Heart left ventricle (tissue), 16 donors: ENCODE measurements around the gene HMG20B. TPM values are rescaled to one million over a fixed set of nuclear protein-coding genes. Genes with fewer than 3 reads are reported as not detected.

Source experiments
- ATAC-seq, 4 donors: fragments of 200-7000 bp; cut with Tn5 transposase; one replicate each; pipeline ENCODE4 v1.9.1; 2020 to 2022; ENCODE audit warnings: moderate library complexity in 4 of 4, mild to moderate bottlenecking in 3 of 4, moderate number of reproducible peaks in 1 of 4
- DNase-seq, 5 donors: peaks; one replicate each; pipeline ENCODE4 v3.0.0-alpha.2; 2020
- H3K27ac ChIP-seq, 12 donors: fragments of 200-600 bp; sonication (generic) in 4 of 12; one replicate each; pipeline versions ENCODE4 v1.5.0 to v1.8.0; 2016 to 2022; ENCODE audit warnings: mild to moderate bottlenecking in 2 of 12
- H3K27me3 ChIP-seq, 9 donors: fragments of 200-600 bp; sonication (generic) in 2 of 9; one replicate each; pipeline versions ENCODE4 v1.5.1 to v1.8.0; 2016 to 2022; ENCODE audit warnings: mild to moderate bottlenecking in 3 of 9
- H3K36me3 ChIP-seq, 9 donors: fragments of 200-600 bp; sonication (generic) in 2 of 9; one replicate each; pipeline versions ENCODE4 v1.5.0 to v1.8.0; 2018 to 2022; ENCODE audit warnings: mild to moderate bottlenecking in 2 of 9
- H3K4me1 ChIP-seq, 12 donors: fragments of 200-600 bp; sonication (generic) in 4 of 12; one replicate each; pipeline versions ENCODE4 v1.5.0 to v1.8.0; 2016 to 2022; ENCODE audit warnings: mild to moderate bottlenecking in 3 of 12
- H3K4me3 ChIP-seq, 12 donors: fragments of 200-600 bp; sonication (generic) in 4 of 12; one replicate each; pipeline versions ENCODE4 v1.5.0 to v1.8.0; 2017 to 2022; ENCODE audit warnings: mild to moderate bottlenecking in 9 of 12, moderate library complexity in 4 of 12
- H3K9me3 ChIP-seq, 12 donors: fragments of 200-600 bp; sonication (generic) in 4 of 12; one replicate each; pipeline versions ENCODE4 v1.5.0 to v1.8.0; 2016 to 2022; ENCODE audit warnings: mild to moderate bottlenecking in 1 of 12
- CTCF ChIP-seq, 12 donors: fragments of 200-600 bp; sonication (generic) in 4 of 12; IDR thresholded peaks; one replicate each; pipeline versions ENCODE4 v1.5.0 to v1.8.0; 2018 to 2022; ENCODE audit warnings: antibody characterized with exemption in 12 of 12, mild to moderate bottlenecking in 5 of 12
- POLR2A ChIP-seq, 2 donors: fragments of 450-650 bp; IDR thresholded peaks; one replicate each; pipeline ENCODE4 v1.6.1; 2017; ENCODE audit warnings: antibody characterized with exemption in 2 of 2, mild to moderate bottlenecking in 2 of 2, moderate library complexity in 2 of 2
- WGBS, 4 donors: extraction: QIAGEN DNeasy Blood & Tissue Kit in 2 of 4; methylation state at CpG; one replicate each; pipeline versions ENCODE4 v1.1.5 to v1.1.7; 2013 to 2018; 5-methylcytosine and 5-hydroxymethylcytosine counted together
- intact Hi-C, 10 donors: fragments of 100-400 bp; cut with DNase I; formaldehyde crosslinking; loops; one replicate each; pipeline versions ENCODE4 v1.11.1 to v1.14.2; 2022
- polyA plus RNA-seq, 2 donors: library from polyadenylated mRNA; stranded (reverse); fragments of 200-250 nt; gene quantifications; one replicate each; pipeline ENCODE4 v1.2.3, GENCODE V29; 2013
- total RNA-seq, 9 donors: library from RNA; depleted of rRNA in 2 of 9; stranded (reverse); fragments of >200 nt in 2 of 9; fragmentation: NEBNext Ultra II Directional in 3 of 9; extraction: Animal tissue kit (Norgen Biotek cat#: 25700) in 3 of 9; gene quantifications; one replicate each; pipeline versions ENCODE4 v1.1.0 to v1.2.4, GENCODE V29; 2016 to 2023
- donor health status: ischemic (EF 13 %, LVEDD 7.1; RV severe dilation, severe dysfunction).
- donor health status: healthy with polysubstance abuse.
- donor health status: DM: no; HTN: yes; CAD: no.
- donor health status: DM: no; HTN: no; CAD: no.
- donor health status: ischemic (EF 25% LVEDD 6.9; RV normal size, moderate dysfunction).
- donor health status: ischemic (EF 25% LVEDD 5.7; RV mildly dilated, moderate dysfunction).
- donor health status: healthy.
- donor health status: DM: yes; HTN: yes; CAD: no.
- donor health status: ischemic (EF 35%, LVEDD 5.7; RV mildly dilated, moderate dysfunction).
- donor health status: nonischemic (EF 11% LVEDD 7.7; RV severe dilation, severe dysfunction).
- donor health status: DM: yes; HTN: yes; CAD: no.
- donor health status: PGD.
- donor health status: ischemic (EF 29% LVEDD 5.4; RV normal size, mild dysfunction).
- donor health status: nonischemic (EF 23%, LVEDD 6.1; RV moderate dilation, normal function).

Gene HMG20B
- total and polyA plus RNA-seq, 11 donors, result 24.8 to 68.6 (median 42.1) TPM

DNA sequence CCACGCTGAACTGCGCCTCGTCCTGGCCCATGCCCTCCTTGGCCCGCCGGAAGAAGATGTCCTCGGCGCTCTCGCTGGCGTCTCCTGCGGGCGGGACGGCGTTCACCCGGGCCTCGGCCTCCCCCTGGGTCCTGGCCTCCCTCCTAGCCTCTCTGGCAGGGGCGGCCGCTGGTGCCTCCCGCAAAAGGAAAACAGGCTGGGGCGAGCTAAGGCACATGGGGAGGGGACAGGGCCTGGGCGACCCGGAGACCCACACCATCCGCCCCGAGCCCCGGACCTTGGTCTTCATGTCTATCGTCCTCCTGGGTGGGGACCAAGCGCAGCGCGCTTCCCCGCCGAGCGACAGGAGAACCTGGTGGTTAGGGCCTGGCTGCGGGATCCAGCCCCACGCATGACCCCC, 39.6 kb downstream of the HMG20B start:
- Histone ChIP-seq H3K9me3 (no peaks in the 10 kb centered on the region), H3K27me3 (no peaks in the 10 kb centered on the region), H3K27ac (no peak overlapping the region), H3K4me1 (peaks cover 5 to 35% (median 20%) of the 10 kb centered on the region in 12 donors), H3K36me3 (peaks cover 0 to 53% (median 25%) of the 10 kb centered on the region in 9 donors), H3K4me3 (no peak overlapping the region)
- no peak for ATAC-seq
- WGBS, 4 donors, result 96 to 97% (median 97%) methylated on average over 31 to 33 of the region's 33 CpGs
- DNase-seq, result peak in 1 of 5 donors; percentile 45
- intact Hi-C loops, result loop anchor here in 2 of 10 donors (10.0 kb wide), 2 partner anchors 58 to 308 kb away; partner anchors contain the start of gene MFSD12 (in 1 of the 2)
- TF ChIP-seq CTCF (IDR thresholded peaks at IDR 0.05), result no peak
- TF ChIP-seq POLR2A (IDR thresholded peaks at IDR 0.05), result no peak

GRCh38 chr19:3612901-3613741, 40.4 kb downstream of the HMG20B start:
- Histone ChIP-seq H3K36me3 (peaks cover 0 to 56% (median 25%) of the 10 kb centered on the region in 9 donors), H3K4me3 (no peak overlapping the region), H3K4me1 (peaks cover 5 to 33% (median 19%) of the 10 kb centered on the region in 12 donors), H3K9me3 (no peaks in the 10 kb centered on the region), H3K27ac (peak overlapping the region in 1 of 12 donors; percentile 17), H3K27me3 (no peaks in the 10 kb centered on the region)
- WGBS, 4 donors, result 87 to 89% (median 88%) methylated on average over 57 to 79 of the region's 79 CpGs
- intact Hi-C loops, result loop anchor here in 2 of 10 donors (10.0 kb wide), 2 partner anchors 58 to 308 kb away; partner anchors contain the start of gene MFSD12 (in 1 of the 2)
- TF ChIP-seq POLR2A (IDR thresholded peaks at IDR 0.05) (no peak), CTCF (IDR thresholded peaks at IDR 0.05) (no peak)
- DNase-seq (peak in 1 of 5 donors; percentile 62), ATAC-seq (no peak)

GRCh38 chr19:3613818-3614661, 41.3 kb downstream of the HMG20B start:
- intact Hi-C loops, result loop anchor here in 2 of 10 donors (10.0 kb wide), 2 partner anchors 59 to 309 kb away; partner anchors contain the start of gene MFSD12 (in 1 of the 2)
- ATAC-seq, result no peak

More at GRCh38 chr19:3613818-3614661, 41.3 kb downstream of the HMG20B start:
- Histone ChIP-seq H3K27me3 (no peaks in the 10 kb centered on the region), H3K27ac (peak overlapping the region in 1 of 12 donors; percentile 17), H3K9me3 (no peaks in the 10 kb centered on the region), H3K4me3 (no peak overlapping the region), H3K4me1 (peaks cover 1 to 31% (median 16%) of the 10 kb centered on the region in 12 donors), H3K36me3 (peaks cover 0 to 56% (median 25%) of the 10 kb centered on the region in 9 donors)
- peak in 1 of 5 donors; percentile 62 for DNase-seq
- WGBS, 4 donors, result 89 to 93% (median 93%) methylated on average over 27 to 39 of the region's 39 CpGs
- TF ChIP-seq POLR2A (IDR thresholded peaks at IDR 0.05) (no peak), CTCF (IDR thresholded peaks at IDR 0.05) (no peak)
